ENCODE results near the gene STX17.

Gene STX17

GRCh38 chr9:99907208-99907532 lies 716 bp downstream of the STX17 start:
- no peak for DNase-seq (ENCODE audit: low read depth)

- no peak for DNase-seq (ENCODE audit: low read depth)
Observed at GRCh38 chr9:99911600-99911999, 5.1 kb downstream of the STX17 start.

DNA sequence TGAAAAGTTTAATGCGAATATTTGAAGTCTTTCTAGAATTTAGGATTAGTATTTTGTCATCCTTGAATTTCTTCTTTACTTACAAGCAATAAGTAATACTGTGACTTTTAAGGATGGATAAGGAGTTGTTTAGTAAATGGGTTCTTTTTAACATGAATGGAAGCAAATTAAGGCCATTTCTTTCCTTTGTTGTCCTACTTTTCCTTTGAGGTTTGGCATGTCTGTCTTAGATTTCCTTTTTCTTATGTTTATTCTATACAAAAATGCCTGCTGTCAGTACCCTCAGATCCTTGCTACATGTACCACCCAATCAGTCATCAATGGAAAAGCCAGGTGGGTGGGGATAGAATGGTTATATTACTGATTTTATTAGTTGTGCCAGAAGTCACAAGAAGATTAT lies 10.2 kb downstream of the STX17 start:
- no peak for DNase-seq (ENCODE audit: low read depth)

- DNase-seq (ENCODE audit: low read depth), result no peak
Observed at GRCh38 chr9:99918134-99918533, 11.7 kb downstream of the STX17 start.

DNA sequence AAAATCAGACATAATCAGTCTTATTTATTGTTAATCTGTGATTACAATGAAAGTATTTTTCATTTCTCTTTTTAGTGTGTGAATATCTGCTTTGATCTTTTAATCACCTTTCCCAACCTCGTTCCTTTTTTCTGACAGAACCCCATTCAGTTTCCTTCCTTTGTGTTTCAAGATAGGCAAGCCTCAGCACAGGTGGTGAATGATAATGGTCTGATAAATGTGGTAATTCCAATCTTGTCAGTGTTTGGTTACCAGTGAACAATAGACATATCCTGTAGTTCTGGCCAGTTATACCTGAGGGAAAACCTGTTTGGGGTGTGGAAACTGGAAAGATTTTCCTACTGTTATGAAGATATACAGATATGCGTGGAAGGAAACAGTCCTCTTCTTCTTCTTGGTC lies 13.5 kb downstream of the STX17 start:
- DNase-seq (ENCODE audit: low read depth), result no peak

- no peak for DNase-seq (ENCODE audit: low read depth)
Observed at GRCh38 chr9:99921875-99922710, 15.6 kb downstream of the STX17 start.

GRCh38 chr9:99922711-99923030 lies 16.2 kb downstream of the STX17 start:
- DNase-seq (ENCODE audit: low read depth), result no peak

GRCh38 chr9:99925541-99925940 lies 19.1 kb downstream of the STX17 start:
- no peak for DNase-seq (ENCODE audit: low read depth)

DNA sequence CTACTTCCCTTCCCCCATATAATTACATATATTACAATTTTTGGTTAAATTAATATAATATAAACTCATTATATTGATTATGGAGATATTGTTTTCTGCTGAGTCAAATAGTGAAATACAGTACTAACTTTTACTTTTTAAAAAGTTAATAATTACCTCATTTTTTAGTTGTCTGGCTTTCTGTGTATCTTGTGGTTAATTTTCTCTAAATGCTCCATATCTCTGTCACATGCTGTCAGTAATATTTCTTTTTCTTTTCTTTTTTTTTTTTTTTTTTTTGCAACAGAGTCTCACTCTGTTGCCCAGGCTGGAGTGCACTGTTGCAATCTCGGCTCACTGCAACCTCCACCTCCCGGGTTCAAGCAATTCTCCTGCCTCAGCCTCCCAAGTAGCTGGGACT lies 23.2 kb downstream of the STX17 start:
- no peak for DNase-seq (ENCODE audit: low read depth)

DNA sequence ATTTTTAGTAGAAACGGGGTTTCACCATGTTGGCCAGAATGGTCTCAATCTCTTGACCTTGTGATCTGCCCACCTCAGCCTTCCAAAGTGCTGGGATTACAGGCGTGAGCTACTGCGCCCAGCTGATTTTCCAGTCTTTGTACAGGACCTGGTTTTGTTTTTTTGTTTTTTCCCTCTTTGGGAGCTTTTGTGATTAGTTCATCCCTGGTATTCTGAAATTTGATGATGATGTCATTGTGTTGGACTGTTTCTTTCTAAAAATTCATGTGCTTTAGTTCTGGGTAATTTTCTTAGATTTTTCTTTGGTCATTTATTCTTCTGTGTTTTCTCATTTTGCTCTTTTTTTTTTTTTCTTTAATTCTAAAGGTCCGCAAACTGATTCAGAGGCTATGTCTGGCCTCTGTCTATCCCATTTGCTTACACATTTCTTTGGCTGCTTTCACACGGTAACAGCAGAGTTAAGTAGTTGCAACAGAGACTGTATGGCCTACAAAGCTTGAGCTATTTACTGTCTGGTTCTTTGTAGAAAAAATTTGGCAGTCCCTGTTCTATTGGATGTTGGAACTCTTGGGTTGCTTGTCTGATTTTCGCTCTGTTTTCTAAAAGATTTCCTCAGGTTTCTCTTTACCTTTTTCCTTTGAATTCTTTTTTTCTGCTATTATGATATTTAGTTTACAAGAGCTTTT lies 24.8 kb downstream of the STX17 start:
- no peak for DNase-seq (ENCODE audit: low read depth)

DNA sequence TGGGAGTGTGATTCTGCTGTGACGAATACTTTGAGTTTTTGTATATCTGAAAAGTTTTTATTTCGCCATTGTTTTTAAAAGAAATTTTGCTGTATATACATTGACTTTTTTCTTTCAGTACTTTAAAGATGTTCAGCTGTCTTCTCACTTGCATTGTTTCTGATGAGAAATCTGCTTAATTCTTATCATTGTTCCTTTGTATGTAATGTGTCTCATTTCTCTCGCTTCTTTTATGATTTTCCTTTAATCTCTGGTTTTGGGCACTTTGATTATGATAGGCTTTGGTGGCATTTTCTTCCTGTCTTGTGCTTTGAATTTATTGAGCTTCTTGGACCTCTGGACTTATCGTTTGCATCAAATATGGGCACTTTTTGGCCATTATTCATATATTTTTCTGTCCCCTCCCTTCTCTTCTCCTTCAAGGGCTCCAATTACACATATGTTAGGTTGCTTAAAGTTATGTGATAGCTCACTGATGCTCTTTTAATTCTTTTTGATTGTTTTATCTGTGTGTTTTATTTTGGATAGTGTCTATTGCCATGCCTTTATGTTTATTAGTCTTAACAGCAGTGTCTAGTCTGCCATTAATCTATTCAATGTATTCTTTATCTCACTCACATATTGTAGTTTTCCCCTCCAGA lies 30.6 kb downstream of the STX17 start:
- no peak for DNase-seq (ENCODE audit: low read depth)

DNA sequence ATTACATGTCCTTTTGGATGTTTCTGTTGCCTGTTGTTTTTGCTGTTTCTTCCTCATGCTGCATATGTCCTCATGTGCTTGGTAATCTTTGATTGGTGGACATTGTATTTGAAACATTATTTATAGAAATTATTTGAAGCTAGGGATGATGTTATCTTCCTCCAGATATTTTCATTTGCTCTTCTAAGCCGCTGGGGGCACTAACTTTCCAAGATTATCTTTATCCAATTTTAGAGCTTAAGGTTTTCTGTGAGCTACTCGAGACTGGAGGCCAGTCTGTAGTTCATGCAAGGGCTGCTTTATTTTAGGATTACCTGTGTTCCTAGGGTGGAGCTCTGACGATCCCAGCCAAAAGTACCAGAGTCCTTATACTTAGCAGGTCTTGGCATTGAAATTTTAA lies 40.9 kb downstream of the STX17 start:
- DNase-seq (ENCODE audit: low read depth), result no peak

DNA sequence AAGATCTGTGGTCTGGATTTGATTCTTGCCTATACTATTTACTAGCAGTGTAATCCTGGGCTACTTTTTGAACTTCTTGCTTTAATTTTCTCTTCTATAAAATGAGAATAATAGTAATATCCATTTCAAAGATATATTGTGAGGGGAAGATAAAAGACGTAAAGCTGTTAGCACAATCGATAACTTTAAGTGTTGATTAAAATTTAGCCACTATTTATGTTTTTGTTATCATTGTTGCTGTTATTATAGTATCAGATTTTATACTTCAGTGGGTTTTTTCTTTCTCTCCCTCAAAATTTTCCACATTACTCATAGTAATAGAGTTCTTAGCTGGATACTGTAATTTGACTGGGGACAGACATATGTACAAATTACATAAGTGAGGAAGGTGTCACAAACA lies 42.0 kb downstream of the STX17 start:
- no peak for DNase-seq (ENCODE audit: low read depth)

DNA sequence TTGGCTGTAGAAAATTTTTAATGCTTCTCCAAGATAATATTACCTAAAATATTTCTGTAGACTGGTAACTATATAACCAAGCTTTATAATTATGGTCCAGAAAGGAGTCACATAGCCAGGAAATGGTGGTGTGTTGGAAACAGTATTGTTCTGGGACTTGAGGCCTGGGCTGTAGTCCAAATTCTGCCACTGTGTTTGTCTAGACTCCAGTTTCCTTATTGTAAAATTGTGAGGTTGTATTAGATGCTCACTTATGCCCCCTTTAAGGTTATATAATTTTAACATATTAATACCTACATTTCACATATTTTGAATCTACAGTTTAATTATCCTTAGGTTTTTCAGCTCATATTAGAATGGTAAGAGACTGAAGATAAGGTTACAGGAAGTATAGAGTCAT lies 42.4 kb downstream of the STX17 start:
- no peak for DNase-seq (ENCODE audit: low read depth)

DNA sequence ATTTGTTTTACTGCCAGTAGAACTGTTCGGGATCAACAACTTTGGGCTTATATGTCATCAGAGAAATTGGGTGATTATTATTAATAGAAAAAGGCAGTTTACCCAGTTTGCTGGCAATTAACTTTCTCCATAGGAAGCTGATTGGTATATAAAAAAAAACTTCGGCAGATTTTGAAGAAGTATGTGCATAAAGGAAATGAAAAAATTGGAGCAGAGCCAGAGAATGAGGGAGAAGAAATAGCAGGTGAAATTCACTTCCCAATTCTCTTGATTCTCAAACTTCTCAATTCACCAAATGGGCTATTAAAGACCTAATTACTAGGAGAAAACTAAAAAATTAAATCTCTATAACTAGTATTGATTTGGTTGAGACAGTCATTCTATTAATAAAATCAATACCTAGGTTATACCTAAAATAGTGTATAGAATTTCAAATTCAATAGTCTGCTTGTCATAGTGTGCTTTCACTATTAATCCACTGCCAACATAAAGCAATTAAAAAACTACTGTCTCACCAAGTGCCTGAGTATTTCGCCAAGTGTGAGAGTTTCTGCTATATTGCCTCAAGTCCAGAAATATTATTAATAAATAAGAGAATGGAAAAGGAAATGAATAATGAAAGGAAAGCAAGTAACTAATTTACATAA lies 47.5 kb downstream of the STX17 start:
- no peak for DNase-seq (ENCODE audit: low read depth)

- no peak for DNase-seq (ENCODE audit: low read depth)
Observed at GRCh38 chr9:99954819-99955218, 48.4 kb downstream of the STX17 start.

DNA sequence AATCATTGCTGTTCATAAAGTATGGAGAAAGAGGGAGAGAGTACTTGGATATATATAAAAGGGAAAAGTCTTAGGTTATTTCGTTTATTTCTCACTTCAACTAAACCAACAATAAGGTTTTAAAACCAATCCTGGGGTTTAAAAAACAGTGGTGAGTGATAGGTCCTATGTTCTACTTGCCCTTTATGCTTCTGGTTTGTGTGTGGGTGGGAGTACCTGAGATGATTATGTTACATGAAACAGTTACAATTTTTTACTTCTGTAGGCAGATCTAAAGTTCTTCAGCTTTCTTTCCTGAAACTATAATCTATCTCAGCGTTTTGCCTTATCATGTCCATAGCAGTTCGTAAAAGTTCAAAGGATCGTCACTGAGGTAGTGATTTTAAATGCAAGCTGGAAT lies 49.2 kb downstream of the STX17 start:
- no peak for DNase-seq (ENCODE audit: low read depth)

GRCh38 chr9:99962680-99963261 lies 56.3 kb downstream of the STX17 start:
- DNase-seq (ENCODE audit: low read depth), result no peak

DNA sequence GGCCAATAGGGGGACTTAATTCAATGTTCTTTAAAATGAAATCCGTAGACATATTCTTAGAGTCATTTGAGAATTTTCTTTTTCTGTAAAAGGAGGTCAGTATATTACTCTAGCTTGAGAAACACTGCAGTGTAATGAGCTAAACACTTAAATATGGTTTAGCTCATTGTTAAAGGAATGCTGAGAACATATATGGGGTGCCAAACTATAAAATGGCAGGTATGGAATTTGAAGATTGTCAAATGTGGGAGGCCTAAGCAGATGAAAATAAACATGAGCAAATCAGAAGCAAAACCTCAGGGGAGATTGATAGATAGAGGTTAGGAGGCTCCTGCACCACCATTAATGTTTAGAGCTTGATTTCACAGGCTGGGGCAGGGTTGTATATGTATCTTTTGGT lies 57.9 kb downstream of the STX17 start:
- DNase-seq (ENCODE audit: low read depth), result no peak

- no peak for DNase-seq (ENCODE audit: low read depth)
Observed at GRCh38 chr9:99966001-99966400, 59.5 kb downstream of the STX17 start.

GRCh38 chr9:99966716-99967115 lies 60.3 kb downstream of the STX17 start:
- DNase-seq (ENCODE audit: low read depth), result no peak

DNA sequence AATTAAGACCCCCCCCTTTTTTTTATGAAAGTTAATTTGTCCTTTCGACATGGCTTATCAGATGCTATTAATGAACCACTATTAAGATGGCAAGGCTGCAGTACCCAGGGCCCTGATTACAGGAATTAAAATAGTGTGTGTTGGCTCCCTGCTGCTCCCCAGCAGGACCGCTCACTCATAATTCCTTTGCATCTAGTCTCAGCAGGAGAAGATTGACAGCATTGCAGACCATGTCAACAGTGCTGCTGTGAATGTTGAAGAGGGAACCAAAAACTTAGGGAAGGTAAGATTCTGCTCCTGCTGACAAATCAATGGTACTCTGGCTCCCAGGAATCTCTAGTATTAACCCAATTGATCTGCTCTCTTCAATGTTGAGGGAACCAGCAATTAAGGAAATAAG lies 61.0 kb downstream of the STX17 start:
- no peak for DNase-seq (ENCODE audit: low read depth)

DNA sequence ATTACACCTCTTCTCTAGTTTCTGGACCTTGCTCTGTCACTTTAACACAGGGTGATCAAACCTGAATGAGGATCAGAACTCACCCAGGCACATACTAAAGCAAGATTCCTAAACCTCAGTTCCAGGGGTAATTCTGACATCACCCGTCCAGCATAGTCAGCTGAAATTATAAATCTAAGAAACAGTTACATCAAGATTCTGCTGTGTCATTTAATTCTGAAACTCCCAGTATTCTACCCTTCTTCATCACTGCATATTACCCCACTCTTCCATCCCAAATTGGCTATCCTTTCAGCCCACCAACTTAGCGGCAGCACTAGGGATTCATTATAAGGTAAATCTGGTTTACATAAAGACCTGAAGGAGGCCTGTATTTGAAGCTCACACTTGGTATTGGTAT lies 64.0 kb downstream of the STX17 start:
- DNase-seq (ENCODE audit: low read depth), result no peak
